Dorsolateral prefrontal cortex (tissue), 118 donors: Measurements from ENCODE around the gene HRCT1. TPM values are rescaled to one million over a fixed set of nuclear protein-coding genes. Genes with fewer than 3 reads are reported as not detected.

Experiments
- total RNA-seq, 120 experiments: library from RNA; stranded (reverse); gene quantifications; one replicate each; pipeline versions ENCODE4 v1.2.3 to v1.2.4, GENCODE V29; 2022

Gene HRCT1
- total RNA-seq, 120 experiments from 2014 or later = 0.75 to 11.9 (median 3.8) TPM

Other genes starting within 250 kb of the HRCT1 start
- 1,000 to 10,000 TPM in 119 of 120 experiments, 100 to 1,000 TPM in 1; 532 to 8,708 (median 3,979) TPM for gene RMRP, start 248.2 kb upstream of the HRCT1 start, total RNA-seq
- 10 to 100 TPM; 11.4 to 26.1 (median 18.2) TPM for gene CCDC107, start 247.9 kb upstream of the HRCT1 start, total RNA-seq
- 1 to 10 TPM in 16 of 120 experiments, under 1 TPM in 69, not detected in 35; 0.11 to 2.3 (median 0.57) TPM for gene ARHGEF39, start 241.0 kb upstream of the HRCT1 start, total RNA-seq
- gene CA9, start 232.3 kb upstream of the HRCT1 start, total RNA-seq = 1 to 10 TPM in 19 of 120 experiments, under 1 TPM in 31, not detected in 70; 0.34 to 6.1 (median 0.82) TPM
- gene TPM2, start 216.3 kb upstream of the HRCT1 start, total RNA-seq = 100 to 1,000 TPM in 6 of 120 experiments, 10 to 100 TPM in 114; 10.9 to 287 (median 32.6) TPM
- 100 to 1,000 TPM in 81 of 120 experiments, 10 to 100 TPM in 39; 65.1 to 206 (median 112) TPM for gene TLN1, start 174.0 kb upstream of the HRCT1 start, total RNA-seq
- 10 to 100 TPM; 30.1 to 53.9 (median 40.9) TPM for gene CREB3, start 173.5 kb upstream of the HRCT1 start, total RNA-seq
- 100 to 1,000 TPM in 98 of 120 experiments, 10 to 100 TPM in 22; 79.3 to 156 (median 112) TPM for gene GBA2, start 157.0 kb upstream of the HRCT1 start, total RNA-seq
- gene RGP1, start 156.9 kb upstream of the HRCT1 start, total RNA-seq = 10 to 100 TPM; 30.0 to 52.9 (median 38.4) TPM
- gene MSMP, start 151.9 kb upstream of the HRCT1 start, total RNA-seq = 1 to 10 TPM in 17 of 120 experiments, under 1 TPM in 5, not detected in 98; 0.68 to 8.6 (median 1.2) TPM
- gene NPR2, start 114.6 kb upstream of the HRCT1 start, total RNA-seq = 10 to 100 TPM; 14.2 to 44.6 (median 25.2) TPM
- gene SPAG8, start 93.9 kb upstream of the HRCT1 start, total RNA-seq = 10 to 100 TPM in 42 of 120 experiments, 1 to 10 TPM in 78; 2.9 to 19.2 (median 9.0) TPM
- gene HINT2, start 91.2 kb upstream of the HRCT1 start, total RNA-seq = 10 to 100 TPM; 16.1 to 49.1 (median 32.2) TPM
- under 1 TPM in 2 of 120 experiments, not detected in 118; 0.26 to 0.75 TPM for gene FAM221B, start 77.5 kb upstream of the HRCT1 start, total RNA-seq
- gene TMEM8B, start 77.0 kb upstream of the HRCT1 start, total RNA-seq = 10 to 100 TPM; 40.1 to 83.0 (median 60.2) TPM
- not detected for gene OR13J1, start 35.8 kb upstream of the HRCT1 start, total RNA-seq
- gene SPAAR, start 3.3 kb downstream of the HRCT1 start, total RNA-seq = 10 to 100 TPM in 5 of 120 experiments, 1 to 10 TPM in 115; 1.5 to 13.9 (median 4.7) TPM
- under 1 TPM in 7 of 120 experiments, not detected in 113; 0.44 to 0.88 (median 0.59) TPM for gene OR2S2, start 52.0 kb downstream of the HRCT1 start, total RNA-seq
- 10 to 100 TPM in 91 of 120 experiments, 1 to 10 TPM in 29; 6.6 to 15.7 (median 11.5) TPM for gene RECK, start 130.7 kb downstream of the HRCT1 start, total RNA-seq
- gene GLIPR2, start 230.5 kb downstream of the HRCT1 start, total RNA-seq = 10 to 100 TPM in 75 of 120 experiments, 1 to 10 TPM in 45; 4.1 to 41.0 (median 11.6) TPM